Measurements from ENCODE around the gene C1QTNF9B.
"Not testable (repeated sequence)": the region's sequence is repeated elsewhere in the genome, so short reads cannot be mapped to it uniquely, and the experiment has no call there.

The C1QTNF9B gene

GRCh38 chr13:23880493-23881401 is 16.6 kb downstream of the C1QTNF9B start:
- H3K9me3 ChIP-seq (ENCODE audit: control insufficient read depth in 5 of 5, low read length in 5 of 5); H3K9ac ChIP-seq (ENCODE audit: low read length in 5 of 5); H3K4me1 ChIP-seq (ENCODE audit: control insufficient read depth in 5 of 5, insufficient read depth in 5 of 5, low read length in 5 of 5); H3K4me3 ChIP-seq (ENCODE audit: low read depth in 1 of 5, low read length in 5 of 5); H3K27ac ChIP-seq (ENCODE audit: low read depth, low read length); H3K27me3 ChIP-seq (ENCODE audit: control insufficient read depth in 5 of 5, insufficient read depth in 4 of 5, low read length in 5 of 5): not testable (repeated sequence)
- H3K36me3 ChIP-seq (ENCODE audit: control insufficient read depth in 5 of 5, insufficient read depth in 5 of 5, low read length in 5 of 5) = peaks cover 17 to 33% (median 20%) of the 10 kb centered on the region in 5 donors

- H3K4me3 ChIP-seq (ENCODE audit: low read depth in 1 of 5, low read length in 5 of 5) = no peak overlapping the region
- peaks cover 11 to 26% (median 12%) of the 10 kb centered on the region in 5 donors for H3K36me3 ChIP-seq (ENCODE audit: control insufficient read depth in 5 of 5, insufficient read depth in 5 of 5, low read length in 5 of 5)
- H3K27ac ChIP-seq (ENCODE audit: low read depth, low read length) = no peak overlapping the region
- no peaks in the 10 kb centered on the region for H3K4me1 ChIP-seq (ENCODE audit: control insufficient read depth in 5 of 5, insufficient read depth in 5 of 5, low read length in 5 of 5)
- H3K9me3 ChIP-seq (ENCODE audit: control insufficient read depth in 5 of 5, low read length in 5 of 5) = no peaks in the 10 kb centered on the region
- H3K27me3 ChIP-seq (ENCODE audit: control insufficient read depth in 5 of 5, insufficient read depth in 4 of 5, low read length in 5 of 5) = no peaks in the 10 kb centered on the region
- H3K9ac ChIP-seq (ENCODE audit: low read length in 5 of 5) = no peak overlapping the region
Measured at GRCh38 chr13:23877286-23877685, 20.0 kb downstream of the C1QTNF9B start.

GRCh38 chr13:23876265-23876664 is 21.0 kb downstream of the C1QTNF9B start:
- no peak overlapping the region for H3K27ac ChIP-seq (ENCODE audit: low read depth, low read length)
- no peak overlapping the region for H3K4me3 ChIP-seq (ENCODE audit: low read depth in 1 of 5, low read length in 5 of 5)
- H3K4me1 ChIP-seq (ENCODE audit: control insufficient read depth in 5 of 5, insufficient read depth in 5 of 5, low read length in 5 of 5) = no peaks in the 10 kb centered on the region
- H3K27me3 ChIP-seq (ENCODE audit: control insufficient read depth in 5 of 5, insufficient read depth in 4 of 5, low read length in 5 of 5) = no peaks in the 10 kb centered on the region
- H3K9me3 ChIP-seq (ENCODE audit: control insufficient read depth in 5 of 5, low read length in 5 of 5) = no peaks in the 10 kb centered on the region
- H3K36me3 ChIP-seq (ENCODE audit: control insufficient read depth in 5 of 5, insufficient read depth in 5 of 5, low read length in 5 of 5) = peaks cover 9 to 22% (median 10%) of the 10 kb centered on the region in 5 donors
- no peak overlapping the region for H3K9ac ChIP-seq (ENCODE audit: low read length in 5 of 5)

- Histone ChIP-seq H3K9ac (ENCODE audit: low read length in 5 of 5) (no peak overlapping the region), H3K9me3 (ENCODE audit: control insufficient read depth in 5 of 5, low read length in 5 of 5) (no peaks in the 10 kb centered on the region), H3K4me1 (ENCODE audit: control insufficient read depth in 5 of 5, insufficient read depth in 5 of 5, low read length in 5 of 5) (no peaks in the 10 kb centered on the region), H3K4me3 (ENCODE audit: low read depth in 1 of 5, low read length in 5 of 5) (no peak overlapping the region), H3K27me3 (ENCODE audit: control insufficient read depth in 5 of 5, insufficient read depth in 4 of 5, low read length in 5 of 5) (no peaks in the 10 kb centered on the region), H3K36me3 (ENCODE audit: control insufficient read depth in 5 of 5, insufficient read depth in 5 of 5, low read length in 5 of 5) (peaks cover 0 to 18% (median 4%) of the 10 kb centered on the region in 5 donors), H3K27ac (ENCODE audit: low read depth, low read length) (no peak overlapping the region)
Measured at GRCh38 chr13:23871616-23872220, 25.6 kb downstream of the C1QTNF9B start.

GRCh38 chr13:23870356-23871140 is 26.8 kb downstream of the C1QTNF9B start:
- peaks cover 0 to 20% (median 4%) of the 10 kb centered on the region in 5 donors for H3K36me3 ChIP-seq (ENCODE audit: control insufficient read depth in 5 of 5, insufficient read depth in 5 of 5, low read length in 5 of 5)
- peak overlapping the region in 1 of 5 donors; percentile 6 for H3K9ac ChIP-seq (ENCODE audit: low read length in 5 of 5)
- H3K4me3 ChIP-seq (ENCODE audit: low read depth in 1 of 5, low read length in 5 of 5) = no peak overlapping the region
- no peaks in the 10 kb centered on the region for H3K9me3 ChIP-seq (ENCODE audit: control insufficient read depth in 5 of 5, low read length in 5 of 5)
- no peaks in the 10 kb centered on the region for H3K4me1 ChIP-seq (ENCODE audit: control insufficient read depth in 5 of 5, insufficient read depth in 5 of 5, low read length in 5 of 5)
- H3K27me3 ChIP-seq (ENCODE audit: control insufficient read depth in 5 of 5, insufficient read depth in 4 of 5, low read length in 5 of 5) = no peaks in the 10 kb centered on the region
- H3K27ac ChIP-seq (ENCODE audit: low read depth, low read length) = no peak overlapping the region

- no peak overlapping the region for H3K9ac ChIP-seq (ENCODE audit: low read length in 5 of 5)
- no peak overlapping the region for H3K4me3 ChIP-seq (ENCODE audit: low read depth in 1 of 5, low read length in 5 of 5)
- H3K36me3 ChIP-seq (ENCODE audit: control insufficient read depth in 5 of 5, insufficient read depth in 5 of 5, low read length in 5 of 5) = peaks cover 0 to 20% (median 3%) of the 10 kb centered on the region in 5 donors
- no peak overlapping the region for H3K27ac ChIP-seq (ENCODE audit: low read depth, low read length)
- H3K27me3 ChIP-seq (ENCODE audit: control insufficient read depth in 5 of 5, insufficient read depth in 4 of 5, low read length in 5 of 5) = no peaks in the 10 kb centered on the region
- H3K9me3 ChIP-seq (ENCODE audit: control insufficient read depth in 5 of 5, low read length in 5 of 5) = no peaks in the 10 kb centered on the region
- no peaks in the 10 kb centered on the region for H3K4me1 ChIP-seq (ENCODE audit: control insufficient read depth in 5 of 5, insufficient read depth in 5 of 5, low read length in 5 of 5)
Measured at GRCh38 chr13:23868521-23868920, 28.8 kb downstream of the C1QTNF9B start.

- Histone ChIP-seq H3K27ac (ENCODE audit: low read depth, low read length) (no peak overlapping the region), H3K4me3 (ENCODE audit: low read depth in 1 of 5, low read length in 5 of 5) (no peak overlapping the region), H3K4me1 (ENCODE audit: control insufficient read depth in 5 of 5, insufficient read depth in 5 of 5, low read length in 5 of 5) (no peaks in the 10 kb centered on the region), H3K9me3 (ENCODE audit: control insufficient read depth in 5 of 5, low read length in 5 of 5) (no peaks in the 10 kb centered on the region), H3K27me3 (ENCODE audit: control insufficient read depth in 5 of 5, insufficient read depth in 4 of 5, low read length in 5 of 5) (no peaks in the 10 kb centered on the region), H3K36me3 (ENCODE audit: control insufficient read depth in 5 of 5, insufficient read depth in 5 of 5, low read length in 5 of 5) (peaks cover 0 to 20% (median 3%) of the 10 kb centered on the region in 5 donors), H3K9ac (ENCODE audit: low read length in 5 of 5) (no peak overlapping the region)
Measured at GRCh38 chr13:23867027-23867491, 30.2 kb downstream of the C1QTNF9B start.

GRCh38 chr13:23866420-23867026 is 30.8 kb downstream of the C1QTNF9B start:
- no peak overlapping the region for H3K9ac ChIP-seq (ENCODE audit: low read length in 5 of 5)
- no peaks in the 10 kb centered on the region for H3K27me3 ChIP-seq (ENCODE audit: control insufficient read depth in 5 of 5, insufficient read depth in 4 of 5, low read length in 5 of 5)
- H3K27ac ChIP-seq (ENCODE audit: low read depth, low read length) = no peak overlapping the region
- no peaks in the 10 kb centered on the region for H3K9me3 ChIP-seq (ENCODE audit: control insufficient read depth in 5 of 5, low read length in 5 of 5)
- H3K4me3 ChIP-seq (ENCODE audit: low read depth in 1 of 5, low read length in 5 of 5) = no peak overlapping the region
- H3K36me3 ChIP-seq (ENCODE audit: control insufficient read depth in 5 of 5, insufficient read depth in 5 of 5, low read length in 5 of 5) = peaks cover 0 to 26% (median 4%) of the 10 kb centered on the region in 5 donors
- no peaks in the 10 kb centered on the region for H3K4me1 ChIP-seq (ENCODE audit: control insufficient read depth in 5 of 5, insufficient read depth in 5 of 5, low read length in 5 of 5)

- Histone ChIP-seq H3K9me3 (ENCODE audit: control insufficient read depth in 5 of 5, low read length in 5 of 5) (no peaks in the 10 kb centered on the region), H3K4me3 (ENCODE audit: low read depth in 1 of 5, low read length in 5 of 5) (no peak overlapping the region), H3K9ac (ENCODE audit: low read length in 5 of 5) (no peak overlapping the region), H3K4me1 (ENCODE audit: control insufficient read depth in 5 of 5, insufficient read depth in 5 of 5, low read length in 5 of 5) (no peaks in the 10 kb centered on the region), H3K27me3 (ENCODE audit: control insufficient read depth in 5 of 5, insufficient read depth in 4 of 5, low read length in 5 of 5) (no peaks in the 10 kb centered on the region), H3K36me3 (ENCODE audit: control insufficient read depth in 5 of 5, insufficient read depth in 5 of 5, low read length in 5 of 5) (peaks cover 3 to 27% (median 6%) of the 10 kb centered on the region in 5 donors), H3K27ac (ENCODE audit: low read depth, low read length) (no peak overlapping the region)
Measured at GRCh38 chr13:23865906-23866305, 31.4 kb downstream of the C1QTNF9B start.

Measured in subcutaneous abdominal adipose tissue (tissue), 5 donors.